T-helper 9 cell (primary cell): ENCODE measurements around the gene RPS6KA1.

Experiments
- DNase-seq: peaks from one replicate; pipeline ENCODE4 v3.0.0-alpha.2; 2020

RPS6KA1 gene

GRCh38 chr1:26533951-26534509 is 4.5 kb downstream of the RPS6KA1 start:
- no peak for DNase-seq

DNA sequence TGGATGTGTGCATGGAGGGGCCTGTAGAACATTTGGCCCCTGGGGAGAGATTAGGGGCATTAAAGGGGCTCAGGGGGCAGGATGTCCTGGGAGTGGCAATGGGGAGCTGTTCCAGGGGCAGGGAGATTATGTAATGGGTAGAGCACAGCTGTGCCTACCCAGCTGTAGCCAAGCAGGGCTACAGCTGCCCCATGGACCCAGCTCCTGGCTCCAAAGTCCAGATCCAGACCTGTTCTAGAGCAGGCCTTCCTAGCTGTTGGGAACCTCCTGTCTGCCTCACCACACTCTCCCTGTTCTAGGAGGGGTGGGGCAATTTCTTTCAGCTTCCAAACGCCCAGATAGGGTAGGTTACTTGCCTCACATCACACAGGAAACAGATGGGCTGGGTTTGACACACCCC is 5.6 kb downstream of the RPS6KA1 start:
- DNase-seq: no peak

- DNase-seq: no peak
These were observed 6.5 kb downstream of the RPS6KA1 start for GRCh38 chr1:26536081-26536480.

DNA sequence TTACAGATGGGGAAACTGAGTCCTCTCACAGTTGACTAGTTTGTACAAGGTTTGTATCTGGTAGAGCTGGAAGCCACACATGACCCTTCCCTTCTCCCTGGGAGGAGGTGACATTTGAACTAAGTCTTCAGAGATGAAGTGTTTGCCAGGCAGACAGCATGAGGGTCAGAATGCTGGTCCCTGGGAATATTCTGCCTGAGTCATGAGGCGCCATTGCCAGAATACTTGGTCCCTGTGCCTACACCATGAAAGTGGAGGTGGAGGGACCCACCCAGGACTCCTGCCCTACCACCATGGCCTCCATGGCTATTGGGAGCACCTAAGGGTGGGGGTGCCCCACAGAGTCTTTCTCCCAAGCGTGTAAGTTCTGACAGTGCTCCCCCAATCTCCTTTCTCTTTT is 7.0 kb downstream of the RPS6KA1 start:
- DNase-seq: no peak

DNA sequence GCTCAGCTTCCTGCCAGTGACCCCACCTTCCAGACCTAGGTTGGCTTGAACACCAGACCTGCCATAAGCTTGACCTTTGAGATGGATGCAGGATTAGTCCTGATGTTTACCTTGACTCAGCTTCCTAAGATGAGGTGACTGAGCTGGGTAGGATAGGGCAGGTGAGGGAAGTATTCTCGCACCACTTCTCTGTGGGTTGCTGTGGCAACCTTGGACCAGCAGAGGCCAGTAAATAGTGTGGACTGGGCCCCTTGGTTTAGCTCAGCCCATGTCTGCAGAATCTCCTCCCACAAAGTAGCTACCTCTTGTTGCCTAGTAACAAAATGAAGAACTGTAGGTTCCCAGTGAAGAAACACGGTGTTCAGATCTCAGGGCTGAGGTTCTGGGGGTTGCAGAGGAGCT is 8.4 kb downstream of the RPS6KA1 start:
- no peak for DNase-seq

- DNase-seq: no peak
These were observed 9.2 kb downstream of the RPS6KA1 start for GRCh38 chr1:26538480-26539412.

GRCh38 chr1:26539722-26540121 is 10.2 kb downstream of the RPS6KA1 start:
- no peak for DNase-seq

DNA sequence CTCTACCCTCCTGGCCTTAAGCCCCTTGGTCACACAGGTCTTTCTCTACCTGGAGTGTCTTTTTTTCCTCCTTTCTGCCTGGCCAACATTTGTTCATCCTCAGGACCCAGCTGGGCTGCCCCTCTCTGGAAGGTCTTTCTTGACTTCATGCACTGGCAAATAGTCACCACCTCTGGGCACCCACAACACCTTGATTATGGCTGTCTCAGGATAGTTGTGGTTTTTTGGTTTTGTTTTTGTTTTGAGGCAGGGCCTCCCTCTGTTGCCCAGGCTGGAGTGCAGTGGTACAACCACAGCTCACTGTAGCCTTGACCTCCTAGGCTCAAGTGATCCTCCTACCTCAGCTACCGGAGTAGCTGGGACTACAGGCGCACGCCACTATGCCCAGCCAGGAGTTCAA is 10.8 kb downstream of the RPS6KA1 start:
- DNase-seq: no peak

- no peak for DNase-seq
These were observed 11.9 kb downstream of the RPS6KA1 start for GRCh38 chr1:26541431-26541815.

DNA sequence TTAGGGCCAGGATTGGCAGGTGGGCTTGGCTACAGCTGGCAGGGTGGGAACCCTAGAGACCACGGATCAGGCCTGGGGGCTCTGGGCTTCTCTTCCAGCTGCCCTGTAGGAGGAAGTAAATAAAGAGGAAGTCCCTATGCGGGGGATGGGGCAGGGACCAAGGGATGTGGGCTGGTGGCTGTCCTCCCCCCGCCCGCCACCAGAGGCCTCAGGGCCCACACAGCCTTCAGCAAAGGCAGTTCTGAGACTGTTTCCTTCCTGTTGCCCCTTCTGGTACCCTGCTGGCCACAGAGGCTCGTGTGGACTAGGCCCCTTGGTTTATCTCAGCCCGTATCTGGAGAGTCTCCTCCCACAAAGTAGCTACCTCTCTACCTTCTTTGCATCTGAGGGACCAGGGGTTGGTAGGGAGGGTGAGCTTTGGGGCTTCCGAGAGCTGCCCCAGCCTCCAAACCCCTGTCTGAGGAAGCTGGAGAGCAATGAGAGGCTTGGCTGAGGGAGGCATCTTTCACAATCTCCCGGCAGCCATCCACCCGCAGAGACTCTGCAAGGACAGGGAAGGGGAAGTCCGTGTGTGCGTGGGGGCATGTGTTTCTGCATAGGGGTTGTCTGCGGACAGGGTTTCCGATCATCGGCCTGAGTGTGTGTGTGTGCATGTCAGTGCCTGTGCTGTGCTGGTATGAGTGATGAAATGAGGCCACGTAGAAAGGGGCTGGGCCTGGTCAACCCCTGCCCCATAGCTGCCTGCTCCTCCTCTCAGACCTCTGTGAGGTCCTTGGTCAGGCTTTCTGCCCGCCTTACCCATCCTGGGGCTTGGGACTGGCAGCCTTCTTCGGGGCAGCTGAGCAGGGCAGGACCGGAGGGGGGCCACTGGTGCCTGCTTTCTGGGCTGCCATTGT is 12.5 kb downstream of the RPS6KA1 start:
- DNase-seq: peak; percentile 56

DNA sequence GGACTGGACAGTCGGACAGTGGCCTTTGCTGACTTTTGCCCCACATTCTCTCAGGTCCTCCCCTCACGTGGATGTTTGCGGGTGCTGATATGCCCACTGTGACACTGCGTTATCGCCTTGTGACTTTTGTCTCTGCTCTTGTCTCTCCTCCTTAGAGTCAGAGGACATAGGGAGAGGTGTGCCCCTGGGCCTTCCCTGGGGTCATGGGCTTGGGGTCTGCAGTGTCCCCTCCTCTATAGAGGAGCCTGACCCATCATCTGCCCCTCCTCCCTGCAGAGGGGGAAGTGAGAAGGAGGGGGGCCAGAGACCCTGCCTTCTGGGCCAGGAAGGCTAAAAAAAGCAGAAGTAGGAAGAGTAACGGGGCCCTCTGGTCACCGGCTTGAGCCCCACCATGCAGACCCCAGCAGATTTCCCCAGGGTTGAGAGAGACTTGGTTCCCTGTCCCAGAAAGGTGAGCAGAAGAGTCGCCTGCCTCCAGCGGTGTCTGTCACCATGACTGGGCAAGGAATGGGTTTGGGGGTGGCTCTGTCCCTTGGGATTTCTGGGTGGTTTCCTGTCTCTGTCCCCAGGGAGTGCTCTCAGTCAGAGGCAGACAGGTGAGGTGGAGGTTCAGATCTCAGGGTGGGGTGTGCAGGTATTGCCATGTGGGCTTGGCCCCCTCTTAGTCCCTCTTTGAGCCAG is 13.3 kb downstream of the RPS6KA1 start:
- DNase-seq: no peak

GRCh38 chr1:26543462-26543861 is 13.9 kb downstream of the RPS6KA1 start:
- no peak for DNase-seq

GRCh38 chr1:26544126-26544525 is 14.6 kb downstream of the RPS6KA1 start:
- no peak for DNase-seq

DNA sequence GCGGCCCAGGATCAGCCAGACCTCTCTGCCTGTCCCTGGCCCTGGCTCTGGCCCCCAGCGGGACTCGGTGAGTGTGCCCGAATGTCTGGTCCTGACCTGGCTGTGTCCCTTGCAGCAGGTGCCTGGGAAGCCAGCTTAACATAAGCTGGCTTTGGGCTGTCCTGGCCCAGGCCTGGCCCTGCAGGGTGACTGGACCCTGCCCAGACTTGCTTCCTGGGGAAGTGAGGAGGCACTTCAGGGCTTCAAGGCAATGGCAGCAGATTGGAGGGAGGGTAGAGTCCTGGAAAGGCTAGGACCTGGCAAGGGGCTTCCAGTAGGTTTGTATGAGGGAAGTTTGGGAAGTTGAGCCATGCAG is 16.4 kb downstream of the RPS6KA1 start:
- no peak for DNase-seq

GRCh38 chr1:26546375-26546774 is 16.8 kb downstream of the RPS6KA1 start:
- no peak for DNase-seq

GRCh38 chr1:26546819-26547218 is 17.3 kb downstream of the RPS6KA1 start:
- DNase-seq: no peak

- DNase-seq: no peak
These were observed 19.3 kb downstream of the RPS6KA1 start for GRCh38 chr1:26548841-26549240.

DNA sequence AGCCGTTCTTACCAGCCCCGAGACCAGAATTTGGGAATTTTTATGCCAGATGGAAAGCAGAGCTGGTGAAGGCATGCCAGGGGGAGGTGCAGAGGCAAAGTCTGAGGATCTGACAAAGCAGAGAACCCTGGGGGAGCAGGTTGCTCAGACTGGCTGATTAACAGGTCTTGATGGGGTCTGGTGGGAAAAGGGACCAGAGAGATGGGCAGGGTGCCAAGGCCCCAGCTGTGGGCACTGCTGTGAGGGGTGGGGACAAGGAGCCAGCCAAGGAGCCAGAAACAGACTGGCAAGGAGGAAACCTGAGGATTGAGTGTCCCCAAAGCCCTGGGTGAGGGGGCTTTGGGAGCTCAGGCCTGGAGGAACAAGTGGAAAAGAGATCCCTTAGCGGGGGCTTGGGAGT is 21.4 kb downstream of the RPS6KA1 start:
- DNase-seq: no peak

- no peak for DNase-seq
These were observed 23.2 kb downstream of the RPS6KA1 start for GRCh38 chr1:26552720-26553119.

DNA sequence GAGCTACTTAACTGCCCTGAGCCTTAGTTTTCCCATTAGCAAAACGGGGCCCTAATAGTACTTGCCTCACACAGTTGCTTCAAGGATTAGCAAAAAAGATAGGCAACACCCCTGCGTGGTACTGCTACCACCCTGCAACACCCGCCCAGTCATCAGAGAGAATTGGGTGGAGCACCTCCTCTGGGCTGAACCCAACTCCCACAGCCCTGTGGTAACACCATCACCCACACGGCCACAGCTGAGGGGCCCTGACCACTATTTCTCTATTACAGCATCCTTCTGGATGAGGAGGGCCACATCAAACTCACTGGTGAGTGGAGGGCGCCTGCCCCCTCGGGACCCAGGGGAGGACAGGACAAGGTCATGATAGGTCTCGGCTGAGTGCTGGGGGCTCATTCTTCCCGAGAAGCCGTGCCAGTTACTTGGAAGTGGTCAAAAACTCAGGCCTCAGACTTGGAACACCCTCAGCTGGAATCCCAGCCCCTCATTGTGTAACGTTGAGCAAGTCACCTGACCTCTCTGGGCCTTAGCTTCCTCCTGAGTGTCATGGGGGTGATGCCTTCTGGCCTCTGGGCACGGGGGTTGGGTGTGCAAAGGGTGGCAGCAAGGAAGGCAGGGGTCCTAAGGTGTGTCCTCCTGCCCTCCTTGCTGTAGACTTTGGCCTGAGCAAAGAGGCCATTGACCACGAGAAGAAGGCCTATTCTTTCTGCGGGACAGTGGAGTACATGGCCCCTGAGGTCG is 24.6 kb downstream of the RPS6KA1 start:
- DNase-seq: no peak

- DNase-seq: no peak
These were observed 25.2 kb downstream of the RPS6KA1 start for GRCh38 chr1:26554781-26555180.

GRCh38 chr1:26555550-26555981 is 26.0 kb downstream of the RPS6KA1 start:
- DNase-seq: no peak
